HG02884 (cell line): ENCODE data around the gene WEE1.
"Not testable (repeated sequence)": the region's sequence is repeated elsewhere in the genome, so short reads cannot be mapped to it uniquely, and the experiment has no call there.

Experiments
- ATAC-seq: cut with Tn5 transposase; IDR thresholded peaks from one replicate; pipeline ENCODE4 v1.9.1; 2021; ENCODE audit warnings: mild to moderate bottlenecking, moderate library complexity; ENCODE audit not compliant: unreplicated experiment

WEE1 gene

DNA sequence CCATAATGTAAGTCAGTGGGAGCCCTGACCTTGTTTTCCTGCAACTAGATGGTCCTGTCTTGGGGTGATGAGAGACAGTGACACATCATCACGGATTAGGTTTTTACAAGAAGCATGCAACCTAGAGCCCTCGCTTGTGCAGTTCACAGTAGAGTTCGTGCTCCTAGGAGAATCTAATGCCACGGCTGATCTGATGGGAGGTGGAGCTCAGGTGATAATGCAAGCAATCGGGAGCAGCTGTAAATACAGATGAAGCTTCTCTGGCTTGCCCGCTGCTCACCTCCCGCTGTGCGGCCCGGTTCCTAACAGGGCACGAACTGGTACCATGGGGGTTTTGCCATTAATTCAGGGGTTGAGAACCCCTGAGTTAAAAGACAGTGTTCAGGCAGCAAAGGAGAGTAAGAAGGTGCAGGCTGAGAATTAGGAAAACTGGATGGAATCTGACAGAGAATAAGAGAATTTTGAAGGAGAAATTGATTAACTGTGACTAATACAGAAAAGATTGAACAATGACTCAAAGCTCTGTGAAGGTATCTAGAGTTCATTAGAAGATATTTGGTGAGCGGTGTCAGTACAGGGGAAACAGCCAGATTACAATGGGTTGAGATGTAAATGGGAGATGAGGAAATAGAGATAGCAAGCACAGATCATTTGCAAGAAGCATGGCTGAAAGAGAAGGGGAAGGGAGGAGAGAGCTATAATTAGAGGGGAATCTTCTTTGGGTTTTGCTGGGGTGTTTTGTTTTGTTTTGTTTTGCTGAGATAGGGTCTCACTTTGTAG, 21.0 kb downstream of the WEE1 start:
- no peak for ATAC-seq

DNA sequence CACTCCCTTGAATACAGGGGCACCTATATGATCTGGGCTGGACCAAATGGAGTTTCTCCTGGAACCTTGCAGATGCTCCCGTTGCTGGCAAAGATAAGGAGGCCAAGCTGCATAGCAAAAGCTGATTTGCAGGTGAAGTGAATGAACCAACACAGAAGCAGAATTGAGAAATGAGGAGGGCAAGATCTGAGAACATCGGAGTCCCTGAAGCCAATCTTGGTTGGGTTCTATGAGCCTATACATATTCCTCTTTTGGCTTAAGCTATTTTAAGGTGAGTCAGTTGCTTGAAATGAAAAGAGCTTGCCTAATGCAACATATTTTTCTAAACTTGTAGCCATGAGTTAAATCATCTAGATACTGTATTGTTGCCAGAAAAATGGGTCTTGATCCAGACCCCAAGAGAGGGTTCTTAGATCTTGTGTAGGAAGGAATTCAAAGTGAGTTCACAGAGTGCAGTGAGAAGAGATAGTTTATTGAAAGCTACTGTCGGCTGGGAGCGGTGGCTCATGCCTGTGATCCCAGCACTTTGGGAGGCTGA, 23.5 kb downstream of the WEE1 start:
- no peak for ATAC-seq

DNA sequence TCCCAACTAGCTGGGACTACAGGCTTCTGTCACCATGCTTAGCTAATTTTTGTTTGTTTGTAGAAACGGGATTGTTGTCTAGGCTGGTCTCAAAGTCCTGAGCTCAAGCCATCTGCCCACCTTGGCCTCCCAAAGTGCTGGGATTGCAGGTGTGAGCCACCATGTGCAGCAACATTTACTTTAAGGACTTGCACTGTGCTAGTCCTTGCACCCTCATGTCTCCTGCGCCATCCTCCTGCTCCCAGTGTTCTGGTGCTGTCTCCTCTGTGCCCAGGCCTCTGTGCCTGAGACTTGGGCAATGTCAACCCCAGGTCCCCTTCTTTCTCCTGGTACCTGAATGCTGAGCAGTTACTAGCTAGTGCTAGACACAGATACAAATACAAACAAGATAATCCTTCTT, 26.7 kb downstream of the WEE1 start:
- ATAC-seq, result no peak

DNA sequence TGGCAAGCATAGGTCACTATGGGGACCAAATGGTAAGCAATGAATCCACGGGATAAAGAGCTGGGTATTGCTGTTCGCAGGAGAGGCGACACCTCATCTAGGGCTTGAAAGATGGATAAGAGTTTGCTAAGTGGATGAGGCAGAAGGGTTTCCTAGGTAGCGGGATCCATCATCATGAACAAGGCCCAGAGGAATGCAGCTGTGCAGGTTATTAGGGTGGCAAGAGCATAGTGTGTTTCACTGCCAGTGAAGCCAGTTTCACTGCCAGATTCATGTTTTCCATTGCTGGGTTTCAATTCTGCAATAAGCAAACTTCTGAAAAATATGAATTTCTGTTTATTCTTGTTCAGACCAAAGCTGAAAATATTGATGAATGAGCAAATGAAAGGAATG, 27.2 kb downstream of the WEE1 start:
- ATAC-seq, result no peak

DNA sequence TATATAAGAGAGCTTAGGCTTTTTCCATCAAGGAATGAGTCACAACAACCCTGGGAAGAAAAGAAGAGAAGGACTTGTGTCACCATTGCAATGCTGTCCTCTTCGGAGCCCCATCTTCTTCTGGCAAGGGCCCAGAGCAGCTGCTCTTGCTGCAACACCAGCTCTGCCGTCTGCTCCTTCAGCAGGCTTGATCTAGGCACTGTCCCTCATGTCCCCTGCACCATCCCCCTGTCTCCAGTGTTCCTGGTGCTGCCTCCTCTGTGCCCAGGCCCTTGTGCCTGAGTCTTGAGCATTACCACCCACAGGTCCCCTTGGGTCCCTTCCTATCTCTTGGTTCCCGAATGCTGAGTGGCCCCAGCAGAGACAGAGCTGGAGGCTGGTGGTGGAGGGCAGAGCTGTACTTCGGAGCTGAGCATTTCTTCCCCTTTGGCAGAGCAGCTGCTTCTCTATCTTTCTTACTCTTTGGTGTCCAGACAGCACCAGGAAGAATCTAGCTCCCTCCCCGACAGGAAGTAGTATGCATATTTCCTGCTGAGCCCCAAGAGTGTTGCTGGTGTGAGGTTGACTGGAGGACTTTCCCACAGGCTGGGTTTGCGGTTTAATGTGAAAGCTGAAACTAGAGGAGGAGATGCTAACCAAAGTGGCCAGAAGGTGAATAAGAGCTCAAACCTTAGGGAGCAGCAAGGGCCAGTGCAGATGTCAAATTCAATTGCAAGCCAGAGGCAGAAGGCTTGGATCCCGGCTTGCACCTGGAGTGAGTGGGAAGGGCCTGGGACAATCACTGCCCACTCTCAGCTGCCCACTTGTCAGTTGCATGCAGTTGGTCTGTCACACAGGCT, 27.8 kb downstream of the WEE1 start:
- ATAC-seq, result peak; percentile 80

DNA sequence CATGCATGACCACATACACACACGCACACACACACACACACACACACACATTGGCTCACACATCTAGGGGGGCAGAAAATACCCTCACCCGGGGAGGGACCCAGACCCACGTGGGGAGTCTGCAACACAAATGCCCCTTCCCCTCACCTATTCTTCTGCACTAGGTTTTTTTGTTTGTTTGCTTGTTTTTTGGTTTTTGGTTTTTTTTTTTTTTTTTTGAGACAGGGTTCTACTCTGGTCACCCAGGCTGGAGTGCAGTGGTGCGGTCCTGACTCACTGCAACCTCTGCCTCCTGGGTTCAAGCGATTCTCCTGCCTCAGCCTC, 28.4 kb downstream of the WEE1 start:
- no peak for ATAC-seq

DNA sequence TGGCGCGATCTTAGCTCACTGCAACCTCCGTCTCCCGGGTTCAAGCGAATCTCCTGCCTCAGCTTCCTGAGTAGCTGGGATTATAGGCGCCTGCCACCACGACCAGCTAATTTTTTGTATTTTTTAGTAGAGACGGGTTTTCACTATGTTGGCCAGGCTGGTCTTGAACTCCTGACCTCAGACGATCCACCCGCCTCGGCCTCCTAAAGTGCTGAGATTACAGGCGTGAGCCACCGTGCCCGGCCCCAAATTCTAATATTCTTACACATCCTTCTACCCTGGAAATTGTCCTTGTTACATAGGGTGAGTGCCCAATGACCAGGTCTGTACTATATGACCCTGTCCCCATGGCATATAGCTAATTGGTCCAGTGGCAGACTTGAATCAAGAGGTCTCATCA, 29.7 kb downstream of the WEE1 start:
- not testable (repeated sequence) for ATAC-seq

DNA sequence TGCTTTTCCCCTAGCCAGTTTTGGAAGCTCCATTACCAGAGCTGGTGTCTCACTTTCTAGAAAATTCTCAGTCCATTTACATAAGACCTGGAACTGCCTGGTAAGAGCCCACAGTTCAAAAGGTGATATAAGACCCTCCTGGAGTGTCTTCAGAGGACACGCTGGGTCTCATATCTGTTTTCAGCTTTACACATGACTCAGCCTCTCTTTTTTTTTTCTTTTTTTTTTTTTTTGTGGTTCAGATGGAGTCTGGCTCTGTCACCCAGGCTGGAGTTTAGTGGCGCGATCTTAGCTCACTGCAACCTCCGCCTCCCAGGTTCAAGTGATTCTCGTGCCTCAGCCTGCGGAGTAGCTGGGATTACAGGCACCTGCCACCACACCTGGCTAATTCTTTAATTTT, 30.7 kb downstream of the WEE1 start:
- no peak for ATAC-seq

DNA sequence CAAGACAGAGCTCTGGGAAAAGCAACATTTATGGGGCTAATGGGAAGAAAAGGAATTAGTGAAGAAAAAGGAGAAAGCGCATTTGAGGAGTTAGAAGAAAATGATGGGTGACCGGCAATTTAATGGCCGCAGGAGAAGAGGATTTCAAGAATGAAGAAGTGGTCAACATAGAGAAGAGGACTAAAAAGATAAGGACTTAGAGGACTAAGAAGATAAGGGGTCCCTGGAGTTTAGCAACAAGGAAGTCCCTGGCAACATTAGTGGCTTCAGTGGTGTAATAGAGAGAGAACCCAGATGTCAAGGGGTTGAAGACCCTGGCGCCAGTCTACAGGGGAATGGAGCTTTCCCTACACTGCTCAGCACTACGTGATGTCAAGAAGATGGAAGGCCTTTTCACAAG, 32.3 kb downstream of the WEE1 start:
- ATAC-seq, result no peak

DNA sequence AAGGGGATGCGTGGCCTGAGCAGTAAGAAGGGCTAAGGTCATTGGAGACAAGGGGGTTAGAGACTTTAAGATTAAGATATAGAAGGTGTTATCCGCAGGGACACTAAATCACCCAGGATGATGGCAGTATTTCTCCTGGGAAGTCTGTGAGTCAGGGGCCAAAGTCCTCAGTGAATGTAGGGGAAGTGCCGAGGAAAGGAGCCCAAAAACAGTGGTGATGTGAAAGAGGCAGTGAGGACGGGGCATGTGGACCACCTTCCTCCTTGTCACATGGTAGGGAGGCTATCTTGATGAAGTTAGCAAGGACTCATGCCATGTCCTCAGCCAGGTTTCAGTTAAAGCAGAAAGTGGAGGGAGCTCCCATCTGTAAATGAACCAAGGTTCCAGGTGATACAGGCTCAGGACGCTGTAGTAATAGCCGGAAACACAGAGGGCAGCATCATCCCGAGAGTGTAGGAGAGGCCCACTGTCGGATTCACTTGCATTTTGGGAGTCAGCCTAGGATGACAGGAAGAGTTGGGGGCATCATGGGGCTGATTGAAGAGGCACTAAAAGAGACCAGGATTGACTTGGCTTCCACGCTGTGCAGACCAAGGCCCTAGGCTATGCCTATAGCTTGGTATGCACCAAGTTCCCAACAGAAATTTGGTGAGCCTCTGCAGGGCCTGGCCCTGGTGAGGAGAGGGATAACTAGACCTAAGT, 33.5 kb downstream of the WEE1 start:
- ATAC-seq, result no peak

DNA sequence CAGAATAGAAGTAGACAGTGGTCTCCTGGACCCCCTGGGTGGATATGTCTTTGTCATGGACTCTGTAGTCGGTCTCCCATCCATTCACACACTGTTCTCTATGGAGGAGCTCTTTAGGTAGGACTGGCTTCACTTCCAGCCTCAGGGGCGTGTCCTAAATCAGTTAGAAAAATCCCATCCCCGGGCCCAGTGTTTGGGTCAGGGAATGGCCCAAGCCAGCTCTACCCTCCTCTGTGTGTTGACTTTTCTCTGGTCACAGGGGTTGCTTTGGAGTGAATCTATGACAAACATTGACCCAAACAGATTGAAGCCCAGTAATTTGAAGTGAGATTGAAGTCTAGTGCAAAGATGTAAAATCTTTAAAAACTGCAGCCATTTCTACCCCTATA, 34.0 kb downstream of the WEE1 start:
- ATAC-seq, result no peak

DNA sequence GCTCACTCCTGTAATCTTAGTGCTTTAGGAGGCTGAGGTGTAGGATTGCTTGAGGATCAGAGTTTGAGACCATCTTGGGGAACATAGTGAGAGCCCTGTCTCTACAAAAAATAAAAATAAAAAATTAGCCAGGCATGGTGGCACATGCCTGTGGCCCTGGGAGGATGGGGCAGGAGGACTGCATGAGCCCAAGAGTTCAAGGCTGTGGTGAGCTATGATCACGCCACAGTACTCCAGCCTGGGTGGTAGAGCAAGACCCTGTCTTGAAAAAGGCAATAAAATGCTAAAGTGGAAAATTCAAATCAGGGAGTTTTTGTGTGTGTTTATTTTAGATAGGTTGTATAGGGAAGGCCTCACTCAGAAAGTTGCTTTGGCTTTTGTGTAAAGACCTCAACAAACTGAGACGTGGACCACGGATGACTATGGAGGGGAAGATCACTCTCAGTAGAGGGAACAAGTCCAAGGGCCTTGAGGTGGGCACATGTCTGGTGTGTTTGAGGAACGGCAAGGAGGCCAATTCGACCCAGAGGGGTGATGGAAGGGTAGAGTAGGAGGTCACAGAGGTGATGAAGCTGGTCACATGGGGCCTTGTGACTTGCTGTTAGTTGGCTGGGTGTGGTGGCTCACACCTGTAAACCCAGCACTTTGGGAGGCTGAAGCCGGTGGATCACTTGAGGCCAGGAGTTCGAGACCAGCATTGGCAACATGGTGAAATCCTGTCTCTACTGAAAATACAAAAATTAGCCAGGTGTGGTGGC, 35.7 kb downstream of the WEE1 start:
- ATAC-seq, result no peak

DNA sequence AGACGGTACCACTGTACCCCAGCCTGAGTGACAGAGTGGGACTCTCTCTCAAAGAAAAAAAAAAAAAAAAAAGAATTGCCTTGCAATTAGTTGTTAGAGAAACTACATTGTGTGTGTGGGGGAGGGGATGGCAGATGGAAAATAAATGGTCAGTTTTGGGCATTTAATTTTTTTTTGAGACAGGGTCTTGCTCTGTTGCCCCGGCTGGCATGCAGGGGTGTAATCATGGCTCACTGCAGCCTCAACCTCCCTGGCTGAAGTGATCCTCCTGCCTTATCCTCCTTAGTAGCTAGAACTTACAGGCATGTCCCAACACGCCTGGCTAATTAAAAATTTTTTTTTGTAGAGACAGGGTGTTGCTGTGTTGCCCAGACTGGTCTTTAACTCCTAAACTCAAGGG, 36.4 kb downstream of the WEE1 start:
- ATAC-seq, result no peak

DNA sequence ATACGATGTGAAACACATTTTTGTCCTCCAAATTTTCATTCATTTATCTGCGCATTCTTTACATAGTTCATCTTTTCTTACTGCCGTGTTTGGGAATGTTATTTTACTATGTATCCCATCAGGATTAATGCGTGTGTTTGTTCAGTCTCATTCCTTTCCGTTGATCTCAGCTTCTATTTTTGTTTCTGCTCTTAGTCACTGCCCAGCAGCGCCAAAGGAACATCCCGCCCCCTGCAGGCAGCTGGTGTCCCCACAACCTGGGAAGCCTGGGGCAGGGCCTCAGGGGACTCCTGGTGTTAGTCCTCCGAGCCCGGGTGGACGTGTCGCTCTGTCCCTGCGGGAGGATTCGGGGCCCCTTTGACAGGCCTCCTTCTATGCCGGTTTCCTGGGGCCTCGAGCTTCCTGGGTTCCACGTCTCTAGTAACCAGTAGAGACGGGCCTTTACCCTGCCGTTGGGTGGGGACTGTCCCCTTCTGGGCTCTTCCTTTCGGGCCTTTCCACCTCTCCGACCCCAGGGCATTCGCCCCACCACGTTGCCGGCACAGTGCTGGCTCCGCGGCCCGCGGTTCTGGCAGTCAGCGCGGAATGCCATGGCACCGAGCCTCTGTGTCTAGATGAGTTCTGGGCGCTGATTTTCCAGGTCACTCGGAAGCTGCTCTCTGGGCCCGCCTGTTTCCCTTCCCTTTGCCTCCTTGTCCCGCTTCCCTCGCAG, 39.8 kb downstream of the WEE1 start:
- ATAC-seq, result peak; percentile 35

DNA sequence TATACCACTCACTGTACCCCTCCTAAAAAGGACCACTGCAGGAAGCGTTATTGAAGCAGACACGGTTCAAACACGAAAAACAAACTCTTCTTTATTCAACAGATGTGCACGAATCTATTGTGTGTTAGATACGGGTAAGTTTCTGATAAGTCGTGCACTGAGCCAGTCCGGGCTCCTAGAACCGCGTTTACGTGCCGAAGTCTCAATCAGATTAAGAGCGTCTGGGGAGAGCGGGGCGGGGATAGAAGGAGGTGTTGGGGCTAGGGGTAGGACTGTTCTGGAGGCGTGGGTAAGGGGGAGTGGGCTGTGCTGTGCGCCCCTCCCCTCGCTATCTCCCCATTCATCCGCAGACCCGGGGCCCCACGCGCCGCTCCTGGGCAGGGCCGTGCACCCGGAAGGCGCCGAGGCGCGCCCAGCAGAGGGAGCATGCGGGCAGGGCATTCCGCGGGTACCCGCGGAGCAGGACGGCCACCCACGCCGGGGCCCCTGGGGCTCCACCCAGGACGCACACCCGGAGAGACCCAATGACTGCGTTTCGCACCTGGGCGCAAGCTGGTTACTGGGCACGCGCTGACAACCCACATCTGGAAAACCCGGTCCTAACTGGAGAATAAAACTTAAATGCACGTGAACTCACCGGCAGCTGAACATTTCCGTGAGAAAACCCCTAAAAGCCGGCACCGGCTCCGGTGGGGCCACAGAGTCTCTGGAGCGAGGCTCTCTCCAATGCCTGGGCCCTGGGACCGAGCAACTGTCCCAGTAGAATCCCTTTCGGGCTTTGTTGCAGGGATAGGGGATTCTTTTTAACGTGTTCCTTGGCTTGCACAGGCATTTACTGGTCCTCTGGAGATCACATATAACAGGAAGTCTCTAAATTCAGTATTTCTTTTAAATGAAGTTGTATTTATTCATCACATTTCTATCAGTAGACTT, 40.6 kb downstream of the WEE1 start:
- ATAC-seq, result peak; percentile 59

DNA sequence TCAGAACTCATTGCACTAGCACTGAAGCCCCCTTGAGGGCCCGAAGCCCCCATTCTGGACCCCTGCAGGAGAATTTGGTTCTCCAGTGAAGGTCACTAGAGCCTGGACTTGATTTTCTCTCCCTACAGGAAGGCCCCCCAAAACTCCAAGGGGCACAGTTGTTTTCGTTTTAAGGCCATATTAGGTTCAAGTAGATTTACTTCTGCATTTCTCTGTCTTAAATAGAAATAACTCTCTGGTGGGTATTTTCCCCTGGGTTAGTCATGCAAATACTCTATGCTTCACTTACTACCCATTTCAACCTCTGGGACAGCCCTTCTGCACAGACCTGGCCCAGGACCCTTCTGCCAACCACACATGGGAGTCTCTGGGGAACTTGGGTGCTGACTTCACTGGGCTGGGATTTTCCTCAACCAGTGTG, 41.6 kb downstream of the WEE1 start:
- peak; percentile 51 for ATAC-seq

DNA sequence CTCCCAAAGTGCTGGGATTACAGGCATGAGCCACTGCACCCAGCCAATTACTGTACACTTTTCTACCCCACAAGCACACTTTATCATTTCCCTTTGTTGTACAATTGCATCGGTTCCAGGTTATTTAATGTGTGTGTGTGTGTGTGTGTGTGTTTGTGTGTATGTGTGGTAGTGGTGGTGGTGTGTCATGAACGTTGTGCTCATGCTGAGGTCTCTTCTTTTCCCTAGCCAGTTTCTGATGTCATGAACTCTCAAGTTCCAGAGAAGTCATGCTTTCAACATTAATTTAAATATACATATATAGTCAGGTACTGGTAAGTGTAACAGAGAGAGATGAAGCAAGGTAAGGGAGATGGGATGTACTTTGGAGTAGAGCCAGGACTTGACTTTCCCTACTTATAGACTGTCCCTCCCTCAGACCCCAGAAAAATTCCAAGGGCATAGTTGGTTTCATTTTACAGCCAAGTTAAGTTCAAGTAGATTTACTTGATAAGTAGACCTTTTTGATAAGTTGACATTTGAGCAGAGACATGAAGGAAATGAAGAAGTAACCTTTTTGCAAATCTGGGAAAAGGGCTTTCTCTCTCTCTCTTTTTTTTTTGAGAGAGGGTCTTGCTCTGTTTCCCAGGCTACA, 42.7 kb downstream of the WEE1 start:
- no peak for ATAC-seq

DNA sequence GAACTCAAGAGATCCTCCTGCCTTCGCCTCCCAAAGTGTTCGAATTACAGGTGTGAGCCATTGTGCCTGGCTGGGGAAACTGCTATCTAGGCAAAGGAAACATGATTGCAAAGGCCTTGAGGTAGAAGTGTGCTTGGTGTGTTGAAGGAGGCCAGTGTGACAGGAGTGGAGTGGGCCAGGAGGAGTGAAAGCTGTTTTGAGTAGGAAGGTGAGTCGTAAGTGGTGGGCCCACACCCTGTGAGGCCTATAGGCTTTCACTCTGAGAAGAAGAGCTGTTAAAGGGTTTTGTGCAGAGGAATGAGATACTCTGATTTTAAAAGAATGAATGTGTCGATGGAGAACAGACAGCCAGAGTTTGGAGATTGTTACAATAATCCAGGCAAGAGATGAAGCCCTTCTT, 43.4 kb downstream of the WEE1 start:
- no peak for ATAC-seq

DNA sequence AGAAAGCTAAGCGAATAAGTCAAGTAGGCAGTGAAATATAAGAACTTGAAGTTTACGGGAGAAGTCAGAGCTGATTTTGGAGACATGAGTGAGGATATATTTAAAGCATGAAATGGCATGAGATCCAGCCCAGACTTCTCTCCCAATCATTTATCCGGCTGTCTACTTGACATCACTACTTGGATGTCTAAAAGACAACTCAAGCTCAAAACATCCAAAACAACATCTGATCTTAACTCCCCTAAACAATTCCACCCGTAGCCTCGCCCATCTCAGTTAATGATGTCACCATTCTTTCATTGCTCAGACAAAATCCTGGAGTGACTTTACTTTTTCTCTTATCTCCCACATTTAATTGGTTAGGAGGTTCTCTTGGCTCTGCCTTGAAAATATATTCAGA, 44.5 kb downstream of the WEE1 start:
- no peak for ATAC-seq
